HEK293 (cell line): ENCODE results near the gene IL23A.

Experiments
- ATF2 ChIP-seq: fragments of 450-650 bp; formaldehyde crosslinking; IDR thresholded peaks from 2 replicates; pipeline ENCODE4 v1.5.1; 2016; ENCODE audit warnings: missing biosample characterization, missing genetic modification characterization, low read depth
- BCL11B ChIP-seq: fragments of 450-650 bp; formaldehyde crosslinking; IDR thresholded peaks from 2 replicates; pipeline ENCODE4 v1.5.1; 2016; ENCODE audit warnings: low read depth, missing biosample characterization, missing genetic modification characterization
- BCL6B ChIP-seq: fragments of 450-650 bp; formaldehyde crosslinking; IDR thresholded peaks from 2 replicates; pipeline ENCODE4 v1.5.1; 2017; ENCODE audit warnings: missing biosample characterization, missing genetic modification characterization
- GLI4 ChIP-seq: fragments of 450-650 bp; formaldehyde crosslinking; IDR thresholded peaks from 2 replicates; pipeline ENCODE4 v1.5.1; 2016; ENCODE audit warnings: missing biosample characterization, missing genetic modification characterization
- INSM2 ChIP-seq: fragments of 450-650 bp; formaldehyde crosslinking; IDR thresholded peaks from 2 replicates; pipeline ENCODE4 v1.5.1; 2016; ENCODE audit warnings: missing biosample characterization, missing genetic modification characterization
- KLF8 ChIP-seq: fragments of 450-650 bp; formaldehyde crosslinking; IDR thresholded peaks from 2 replicates; pipeline ENCODE4 v1.5.1; 2016; ENCODE audit warnings: missing biosample characterization, missing genetic modification characterization
- TSHZ1 ChIP-seq: fragments of 450-650 bp; formaldehyde crosslinking; IDR thresholded peaks from 2 replicates; pipeline ENCODE4 v1.5.1; 2016; ENCODE audit warnings: missing biosample characterization, missing genetic modification characterization, borderline replicate concordance
- YY2 ChIP-seq: fragments of 450-650 bp; formaldehyde crosslinking; IDR thresholded peaks from 2 replicates; pipeline ENCODE4 v1.5.1; 2016; ENCODE audit warnings: missing biosample characterization, missing genetic modification characterization
- ZBTB17 ChIP-seq: fragments of 450-650 bp; formaldehyde crosslinking; IDR thresholded peaks from 2 replicates; pipeline ENCODE4 v1.5.1; 2016; ENCODE audit warnings: missing biosample characterization, missing genetic modification characterization
- ZBTB49 ChIP-seq: fragments of 450-650 bp; formaldehyde crosslinking; IDR thresholded peaks from 2 replicates; pipeline ENCODE4 v1.5.1; 2016; ENCODE audit warnings: missing biosample characterization, missing genetic modification characterization, low read depth
- ZBTB6 ChIP-seq: fragments of 450-650 bp; formaldehyde crosslinking; IDR thresholded peaks from 2 replicates; pipeline ENCODE4 v1.5.1; 2017; ENCODE audit warnings: missing biosample characterization, missing genetic modification characterization
- ZEB2 ChIP-seq: fragments of 450-650 bp; formaldehyde crosslinking; IDR thresholded peaks from 2 replicates; pipeline ENCODE4 v1.5.1; 2016; ENCODE audit warnings: missing biosample characterization, missing genetic modification characterization
- ZIC2 ChIP-seq: fragments of 450-650 bp; formaldehyde crosslinking; IDR thresholded peaks from 2 replicates; pipeline ENCODE4 v1.5.1; 2016; ENCODE audit warnings: missing biosample characterization, missing genetic modification characterization
- ZNF146 ChIP-seq: fragments of 450-650 bp; formaldehyde crosslinking; IDR thresholded peaks from 2 replicates; pipeline ENCODE4 v1.5.1; 2016; ENCODE audit warnings: missing biosample characterization, missing genetic modification characterization
- ZNF248 ChIP-seq: fragments of 450-650 bp; formaldehyde crosslinking; IDR thresholded peaks from 2 replicates; pipeline ENCODE4 v1.5.1; 2017; ENCODE audit warnings: missing biosample characterization, missing genetic modification characterization
- ZNF266 ChIP-seq: fragments of 450-650 bp; formaldehyde crosslinking; IDR thresholded peaks from 2 replicates; pipeline ENCODE4 v1.5.1; 2016; ENCODE audit warnings: missing biosample characterization, missing genetic modification characterization, low read depth
- ZNF341 ChIP-seq: fragments of 450-650 bp; formaldehyde crosslinking; IDR thresholded peaks from 2 replicates; pipeline ENCODE4; 2016; ENCODE audit warnings: low read depth, missing biosample characterization, missing genetic modification characterization
- ZNF398 ChIP-seq: fragments of 450-650 bp; formaldehyde crosslinking; IDR thresholded peaks from 2 replicates; pipeline ENCODE4 v1.5.1; 2017; ENCODE audit warnings: missing biosample characterization, missing genetic modification characterization
- ZNF404 ChIP-seq: fragments of 450-650 bp; formaldehyde crosslinking; IDR thresholded peaks from 2 replicates; pipeline ENCODE4 v1.5.1; 2017; ENCODE audit warnings: missing biosample characterization, missing genetic modification characterization
- ZNF561 ChIP-seq: fragments of 450-650 bp; IDR thresholded peaks from 2 replicates; pipeline ENCODE4 v1.5.1; 2018; ENCODE audit warnings: missing biosample characterization, missing genetic modification characterization, borderline replicate concordance
- ZNF623 ChIP-seq: fragments of 450-650 bp; formaldehyde crosslinking; IDR thresholded peaks from 2 replicates; pipeline ENCODE4 v1.5.1; 2016; ENCODE audit warnings: missing biosample characterization, missing genetic modification characterization
- ZNF658 ChIP-seq: fragments of 450-650 bp; formaldehyde crosslinking; IDR thresholded peaks from 2 replicates; pipeline ENCODE4; 2016; ENCODE audit warnings: missing biosample characterization, missing genetic modification characterization
- ZSCAN5A ChIP-seq: fragments of 450-650 bp; formaldehyde crosslinking; IDR thresholded peaks from 2 replicates; pipeline ENCODE4 v1.5.1; 2016; ENCODE audit warnings: missing biosample characterization, missing genetic modification characterization

IL23A gene

GRCh38 chr12:56359851-56360767 is 21.4 kb downstream of the IL23A start, which contains the start of gene STAT2 (continued):
- no peak; the same call in 1 of the 2 replicates for TF ChIP-seq ATF2 (tag by site-specific recombination)
- TF ChIP-seq ZNF561 (tag by site-specific recombination), result 0 out of 2 replicates have a peak, but pooled peaks have one; percentile 35
- TF ChIP-seq ZIC2 (tag by site-specific recombination), result no peak
- no peak for TF ChIP-seq YY2 (tag by site-specific recombination)
- TF ChIP-seq GLI4 (tag by site-specific recombination), result no peak
- no peak for TF ChIP-seq ZNF146 (tag by site-specific recombination)
- peak; percentile 100 for TF ChIP-seq ZNF341 (tag by site-specific recombination)
- peak; percentile 89 for TF ChIP-seq ZEB2 (tag by site-specific recombination)
- no peak for TF ChIP-seq ZNF404 (tag by site-specific recombination)
- no peak for TF ChIP-seq ZSCAN5A
- TF ChIP-seq ZNF398, result peak; percentile 90
- TF ChIP-seq ZBTB17 (tag by site-specific recombination), result peak; percentile 99
- TF ChIP-seq ZNF658 (tag by site-specific recombination), result no peak
- TF ChIP-seq ZBTB6 (tag by site-specific recombination), result peak; percentile 96
- TF ChIP-seq ZBTB49 (tag by site-specific recombination), result no peak
- peak; percentile 91 for TF ChIP-seq KLF8 (tag by site-specific recombination)
- no peak for TF ChIP-seq INSM2 (tag by site-specific recombination)
- no peak for TF ChIP-seq ZNF623 (tag by site-specific recombination)
- no peak for TF ChIP-seq ZNF248 (tag by site-specific recombination)
- 0 out of 2 replicates have a peak, but pooled peaks have one; percentile 41 for TF ChIP-seq BCL11B (tag by site-specific recombination)
- TF ChIP-seq TSHZ1 (tag by site-specific recombination), result no peak
- TF ChIP-seq ZNF266 (tag by site-specific recombination), result no peak
- no peak for TF ChIP-seq BCL6B (tag by site-specific recombination)
